T-helper 17 cell (primary cell): ENCODE results near the gene PPP1R14D. TPM values are rescaled to one million over a fixed set of nuclear protein-coding genes. Genes with fewer than 3 reads are reported as not detected.

Experiments used
- ATAC-seq: fragments of 150-1000 bp; cut with Tn5 transposase; 2 replicates; pipeline ENCODE4 v1.10.0; 2021; ENCODE audit warnings: mild to moderate bottlenecking, moderate library complexity
- DNase-seq, 3 donors: peaks; one replicate each; pipeline versions ENCODE4 v3.0.0 to v3.0.0-alpha.2; 2020 to 2021
- H3K9me3 ChIP-seq: one replicate; pipeline ENCODE4 v1.7.0; 2013; ENCODE audit warnings: low read length, mild to moderate bottlenecking; ENCODE audit not compliant: control insufficient read depth, poor library complexity, severe bottlenecking
- H3K27ac Mint-ChIP-seq: one replicate; pipeline ENCODE4 v1.8.0; 2022; ENCODE audit warnings: mild to moderate bottlenecking, moderate library complexity, mixed read lengths
- H3K27me3 Mint-ChIP-seq: one replicate; pipeline ENCODE4 v1.8.0; 2022; ENCODE audit warnings: mixed read lengths
- H3K36me3 Mint-ChIP-seq: one replicate; pipeline ENCODE4 v1.8.0; 2022; ENCODE audit warnings: low read depth, mixed read lengths
- H3K4me1 Mint-ChIP-seq: one replicate; pipeline ENCODE4 v1.8.0; 2022; ENCODE audit warnings: mild to moderate bottlenecking, mixed read lengths
- H3K4me3 Mint-ChIP-seq: one replicate; pipeline ENCODE4 v1.8.0; 2022; ENCODE audit warnings: mild to moderate bottlenecking, moderate library complexity, mixed read lengths
- total RNA-seq, 4 donors: library from RNA in 2 of 4; stranded (reverse) in 2 of 4; gene quantifications; one replicate each; pipeline ENCODE4 v1.2.3 and lab custom pipeline; 2022 to 2026

The PPP1R14D gene
- total RNA-seq, 2 donors from 2014 or later: not detected

DNA sequence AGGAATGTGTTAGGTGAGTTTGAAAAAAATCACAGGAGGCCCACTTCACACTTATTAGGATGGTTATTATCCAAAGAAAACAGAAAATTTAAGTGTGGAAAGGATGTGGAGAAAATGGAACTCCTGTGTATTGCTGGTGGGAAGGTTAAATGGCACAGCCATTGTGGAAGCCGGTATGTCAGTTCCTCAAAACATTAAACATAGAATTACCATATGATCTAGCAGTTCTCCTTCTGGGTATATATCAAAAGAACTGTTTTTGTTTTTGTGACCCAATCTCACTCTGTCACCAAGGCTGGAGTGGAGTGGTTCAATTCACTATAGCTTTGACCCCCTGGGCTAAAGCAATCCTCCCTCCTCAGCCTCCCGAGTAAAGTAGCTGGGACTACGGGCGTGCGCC lies 32.0 kb downstream of the PPP1R14D start:
- H3K27ac Mint-ChIP-seq: no peak overlapping the region
- H3K9me3 ChIP-seq: no peaks in the 10 kb centered on the region
- H3K4me1 Mint-ChIP-seq: peaks cover 30% of the 10 kb centered on the region
- DNase-seq (no peak), ATAC-seq (no peak)
- H3K36me3 Mint-ChIP-seq: peaks cover 3% of the 10 kb centered on the region
- no peak overlapping the region for H3K4me3 Mint-ChIP-seq
- H3K27me3 Mint-ChIP-seq: no peaks in the 10 kb centered on the region

DNA sequence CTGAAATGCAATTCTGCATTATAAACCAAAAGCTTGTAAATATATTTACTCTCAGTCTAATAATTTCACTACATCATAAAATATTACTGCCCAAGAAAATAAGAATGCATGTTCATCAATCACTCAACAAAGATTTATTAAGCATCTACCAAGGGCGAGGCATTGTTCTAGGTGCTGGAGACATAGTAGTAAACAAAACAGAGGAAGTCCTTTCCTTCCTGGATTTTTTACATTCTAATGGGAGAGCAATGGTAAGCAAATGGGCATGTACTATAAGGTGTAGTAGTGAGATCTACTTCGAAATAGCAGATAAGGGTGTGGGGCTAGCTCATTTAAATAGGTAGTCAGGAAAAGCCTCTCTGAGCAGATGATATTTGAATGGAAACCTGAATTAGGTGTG lies 32.5 kb downstream of the PPP1R14D start:
- no peaks in the 10 kb centered on the region for H3K27me3 Mint-ChIP-seq
- ATAC-seq: no peak
- peaks cover 3% of the 10 kb centered on the region for H3K36me3 Mint-ChIP-seq
- H3K4me3 Mint-ChIP-seq: no peak overlapping the region
- DNase-seq: no peak
- peaks cover 29% of the 10 kb centered on the region for H3K4me1 Mint-ChIP-seq
- H3K9me3 ChIP-seq: no peaks in the 10 kb centered on the region
- peak overlapping the region; percentile 67 for H3K27ac Mint-ChIP-seq

DNA sequence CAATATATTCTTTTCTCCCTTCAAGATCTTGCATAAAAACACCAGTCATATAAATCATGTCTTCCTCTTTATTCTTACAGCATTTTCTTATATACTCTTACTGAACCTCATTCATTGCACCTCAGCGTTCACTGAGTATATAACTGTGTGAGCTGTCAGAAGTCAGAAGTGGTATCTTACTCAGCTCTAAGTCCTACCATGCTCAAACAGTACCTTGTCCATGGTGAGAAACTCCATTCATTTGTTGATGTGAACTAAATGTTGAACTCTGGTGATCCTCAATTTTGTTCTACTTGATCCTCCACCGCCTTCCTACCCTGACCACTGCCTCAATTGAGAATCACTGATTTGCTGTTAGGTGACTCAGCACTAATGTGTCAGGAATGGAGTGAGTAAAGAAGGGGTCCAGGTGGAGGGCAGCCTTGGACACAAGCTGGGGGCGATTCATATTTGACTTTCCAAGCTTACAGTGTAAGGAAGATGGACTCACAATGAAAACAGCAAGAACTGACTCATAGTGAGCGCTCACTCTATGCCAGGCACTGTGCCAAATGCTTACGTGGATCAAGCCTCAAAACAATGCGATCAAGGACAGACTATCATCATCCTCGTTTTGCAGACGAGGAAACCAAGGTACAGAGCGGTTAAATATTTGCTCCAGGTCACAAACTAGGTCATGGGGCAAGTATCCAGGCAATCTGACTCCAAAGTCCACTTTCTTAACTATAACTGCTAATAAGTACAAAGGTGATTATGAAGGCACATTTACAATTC lies 35.1 kb downstream of the PPP1R14D start:
- Mint-ChIP-seq H3K4me3 (no peak overlapping the region), H3K4me1 (peaks cover 30% of the 10 kb centered on the region), H3K27me3 (no peaks in the 10 kb centered on the region), H3K27ac (no peak overlapping the region), H3K36me3 (peaks cover 2% of the 10 kb centered on the region)
- no peaks in the 10 kb centered on the region for H3K9me3 ChIP-seq
- DNase-seq (no peak), ATAC-seq (no peak)

DNA sequence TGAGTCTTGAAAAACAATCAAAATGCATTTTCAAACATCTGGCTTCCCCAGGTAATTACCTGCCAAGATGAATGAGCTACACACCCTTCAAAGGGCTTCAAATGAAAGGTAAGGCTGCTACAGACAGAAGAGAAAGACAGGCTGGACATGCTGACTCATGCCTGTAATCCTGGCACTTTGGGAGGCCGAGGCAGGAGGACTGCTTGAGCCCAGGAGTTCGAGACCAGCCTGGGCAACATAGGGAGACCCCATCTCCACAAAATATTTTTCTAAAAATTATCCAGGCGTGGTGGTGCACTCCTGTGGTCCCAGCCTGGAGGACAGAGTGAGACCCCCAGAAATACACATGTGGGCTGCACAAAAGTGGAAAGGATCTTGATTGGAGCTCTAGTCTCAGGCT lies 36.1 kb downstream of the PPP1R14D start:
- H3K27ac Mint-ChIP-seq: no peak overlapping the region
- ATAC-seq (no peak), DNase-seq (no peak)
- H3K27me3 Mint-ChIP-seq: no peaks in the 10 kb centered on the region
- no peaks in the 10 kb centered on the region for H3K36me3 Mint-ChIP-seq
- H3K9me3 ChIP-seq: no peaks in the 10 kb centered on the region
- peaks cover 31% of the 10 kb centered on the region for H3K4me1 Mint-ChIP-seq
- H3K4me3 Mint-ChIP-seq: no peak overlapping the region

DNA sequence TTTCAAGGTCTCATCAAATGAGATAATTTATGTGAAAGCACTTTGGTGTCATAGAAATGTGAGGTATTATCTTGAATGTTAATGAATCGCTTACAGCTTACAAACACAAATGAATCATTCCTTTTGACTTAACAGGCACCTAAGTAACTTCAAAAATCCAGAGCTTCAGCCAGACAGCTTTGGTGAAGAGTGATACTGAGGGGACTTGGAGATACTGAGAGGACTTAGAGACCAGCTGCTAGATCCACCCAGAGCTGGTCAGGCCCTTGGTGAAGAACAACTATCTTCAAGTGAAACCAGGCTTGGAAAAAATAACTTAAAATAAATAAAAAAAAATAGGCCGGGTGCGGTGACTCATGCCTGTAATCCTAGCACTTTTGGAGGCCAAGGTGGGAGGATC lies 37.8 kb downstream of the PPP1R14D start:
- DNase-seq (no peak), ATAC-seq (no peak)
- peaks cover 32% of the 10 kb centered on the region for H3K4me1 Mint-ChIP-seq
- H3K27me3 Mint-ChIP-seq: no peaks in the 10 kb centered on the region
- H3K36me3 Mint-ChIP-seq: no peaks in the 10 kb centered on the region
- no peak overlapping the region for H3K27ac Mint-ChIP-seq
- H3K4me3 Mint-ChIP-seq: no peak overlapping the region
- no peaks in the 10 kb centered on the region for H3K9me3 ChIP-seq

DNA sequence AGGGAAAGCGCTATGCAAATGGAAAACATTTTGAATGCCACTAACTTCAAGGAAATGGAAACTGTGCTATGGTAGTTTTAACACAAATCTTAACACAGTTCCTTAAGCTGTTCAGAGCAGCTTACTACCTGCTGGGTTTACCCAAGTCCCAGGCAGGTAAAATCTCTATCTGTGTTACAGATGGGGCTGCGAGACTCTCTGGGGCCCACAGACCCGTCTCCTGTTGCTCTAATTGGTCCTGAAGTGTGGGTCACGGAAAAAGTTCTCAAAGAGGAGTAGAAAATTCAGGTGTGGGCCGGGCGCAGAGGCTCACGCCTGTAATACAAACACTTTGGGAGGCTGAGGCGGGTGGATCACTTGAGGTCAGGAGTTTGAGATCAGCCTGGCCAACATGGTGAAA lies 38.5 kb downstream of the PPP1R14D start:
- DNase-seq: no peak
- H3K4me3 Mint-ChIP-seq: no peak overlapping the region

DNA sequence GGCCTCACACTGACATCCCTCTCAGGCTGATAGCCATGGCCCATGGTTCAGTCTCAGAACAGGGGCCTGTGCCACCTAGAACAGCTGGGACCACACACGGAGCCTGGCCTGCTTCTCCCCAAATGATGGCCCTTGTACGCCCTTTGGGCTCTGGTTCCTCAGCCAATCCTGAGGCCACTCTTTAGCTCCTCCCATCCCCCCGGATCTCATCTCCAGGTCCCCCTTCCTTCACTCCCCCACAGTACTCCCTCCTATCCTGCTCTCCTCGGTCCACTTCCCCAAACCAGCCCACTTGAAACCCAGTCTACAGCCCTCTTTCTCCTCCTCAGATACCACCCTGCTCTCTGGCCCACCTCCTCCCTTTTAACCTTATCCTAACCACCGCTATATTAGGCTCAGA lies 39.4 kb downstream of the PPP1R14D start:
- no peak overlapping the region for H3K4me3 Mint-ChIP-seq
- peak overlapping the region; percentile 79 for H3K27ac Mint-ChIP-seq

More for the DNA sequence above, 38.5 kb downstream of the PPP1R14D start:
- Mint-ChIP-seq H3K36me3 (no peaks in the 10 kb centered on the region), H3K27ac (peak overlapping the region; percentile 14), H3K27me3 (no peaks in the 10 kb centered on the region), H3K4me1 (peaks cover 29% of the 10 kb centered on the region)
- ATAC-seq: no peak
- no peaks in the 10 kb centered on the region for H3K9me3 ChIP-seq

DNA sequence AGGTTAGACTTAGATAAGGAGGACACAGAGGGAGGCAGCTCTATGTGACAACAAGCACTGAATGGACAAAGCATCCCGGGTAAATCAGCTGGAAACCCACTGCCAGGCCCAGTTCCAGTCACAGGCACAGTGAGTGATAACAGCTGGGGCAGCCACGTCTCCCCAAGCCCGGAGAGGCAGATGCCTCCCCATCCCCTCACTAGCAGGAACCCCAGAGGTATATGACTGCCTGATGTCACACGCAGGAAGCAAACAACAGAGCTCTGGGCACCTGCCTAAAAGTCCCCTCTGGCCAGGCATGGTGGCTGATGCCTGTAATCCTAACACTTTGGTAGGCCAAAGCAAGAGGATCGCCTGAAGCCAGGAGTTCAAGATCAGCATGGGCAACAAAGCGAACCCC lies 40.5 kb downstream of the PPP1R14D start:
- H3K36me3 Mint-ChIP-seq: no peaks in the 10 kb centered on the region
- H3K4me1 Mint-ChIP-seq: peaks cover 24% of the 10 kb centered on the region
- peak overlapping the region; percentile 56 for H3K27ac Mint-ChIP-seq
- H3K27me3 Mint-ChIP-seq: no peaks in the 10 kb centered on the region
- no peaks in the 10 kb centered on the region for H3K9me3 ChIP-seq
- no peak overlapping the region for H3K4me3 Mint-ChIP-seq
- DNase-seq (no peak), ATAC-seq (no peak)

More for the DNA sequence above, 39.4 kb downstream of the PPP1R14D start:
- H3K4me1 Mint-ChIP-seq: peaks cover 29% of the 10 kb centered on the region
- no peaks in the 10 kb centered on the region for H3K36me3 Mint-ChIP-seq
- H3K9me3 ChIP-seq: no peaks in the 10 kb centered on the region
- DNase-seq: no peak
- no peak for ATAC-seq
- no peaks in the 10 kb centered on the region for H3K27me3 Mint-ChIP-seq

DNA sequence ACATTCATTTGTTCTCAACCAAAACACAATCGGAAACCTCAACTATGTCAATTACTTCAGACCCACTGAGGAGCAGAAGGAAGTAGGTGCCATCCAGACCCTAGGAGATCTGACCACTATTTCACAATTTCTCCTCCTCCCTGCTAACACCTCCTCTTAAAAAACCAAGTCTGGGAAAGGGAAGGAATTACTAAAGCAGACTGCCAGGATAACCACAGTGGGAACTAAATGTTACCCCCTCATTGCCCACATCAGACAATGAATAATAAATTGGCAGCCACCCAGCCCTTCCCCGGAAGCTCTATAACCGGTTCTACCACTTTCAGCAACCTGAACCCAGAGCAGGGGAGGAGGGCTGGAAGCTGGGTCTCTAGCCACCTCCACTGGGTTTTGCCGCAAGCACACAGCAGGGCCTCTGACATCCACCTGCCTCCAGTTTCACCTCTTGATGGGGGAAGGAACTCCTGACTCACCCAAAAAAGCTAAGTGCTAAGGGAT lies 41.1 kb downstream of the PPP1R14D start:
- no peaks in the 10 kb centered on the region for H3K36me3 Mint-ChIP-seq
- H3K27me3 Mint-ChIP-seq: no peaks in the 10 kb centered on the region
- DNase-seq (no peak), ATAC-seq (peak; percentile 72)
- peaks cover 29% of the 10 kb centered on the region for H3K4me1 Mint-ChIP-seq
- H3K4me3 Mint-ChIP-seq: peak overlapping the region; percentile 19
- peak overlapping the region; percentile 56 for H3K27ac Mint-ChIP-seq
- no peaks in the 10 kb centered on the region for H3K9me3 ChIP-seq

DNA sequence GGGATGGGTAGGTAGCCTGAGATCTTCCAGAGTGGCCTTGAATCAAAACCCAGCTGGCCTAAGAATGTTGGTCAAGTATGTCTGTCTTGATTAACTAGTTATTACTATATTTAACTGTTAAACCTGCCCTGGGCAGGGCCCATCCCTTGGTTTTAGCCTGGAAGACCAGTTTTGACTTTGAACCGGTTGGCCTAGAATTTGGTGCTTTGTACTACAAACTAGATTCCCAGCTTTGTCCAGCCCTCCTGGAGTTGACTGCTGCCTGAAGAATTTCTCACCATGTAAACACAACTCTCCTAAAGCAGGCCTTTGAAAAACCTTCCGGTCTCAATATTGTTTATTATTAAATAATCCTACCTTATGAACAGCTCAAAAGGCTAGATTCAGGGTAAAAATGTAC lies 42.7 kb downstream of the PPP1R14D start:
- Mint-ChIP-seq H3K36me3 (no peaks in the 10 kb centered on the region), H3K27ac (no peak overlapping the region), H3K27me3 (no peaks in the 10 kb centered on the region), H3K4me3 (no peak overlapping the region), H3K4me1 (peaks cover 29% of the 10 kb centered on the region)
- ATAC-seq (no peak), DNase-seq (no peak)
- H3K9me3 ChIP-seq: no peaks in the 10 kb centered on the region

DNA sequence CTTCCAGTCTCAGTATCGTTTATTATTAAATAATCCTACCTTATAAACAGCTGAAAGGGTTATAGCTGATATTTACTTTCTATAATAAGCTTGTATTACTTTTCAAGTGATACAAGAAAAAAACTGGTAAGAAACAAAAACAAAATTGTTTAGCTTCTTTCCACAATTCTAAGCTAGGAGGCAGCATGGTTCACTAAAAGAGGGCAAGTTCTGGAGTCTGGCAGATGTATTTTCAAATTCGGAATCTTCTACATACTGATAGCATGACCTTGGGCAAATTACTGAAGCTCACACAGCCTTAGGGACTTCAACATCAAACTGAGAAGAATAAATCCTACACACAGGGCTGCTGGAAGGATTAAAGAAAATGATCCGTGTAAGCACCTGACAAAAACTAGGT lies 43.3 kb downstream of the PPP1R14D start:
- H3K9me3 ChIP-seq: no peaks in the 10 kb centered on the region
- no peak overlapping the region for H3K27ac Mint-ChIP-seq
- no peak overlapping the region for H3K4me3 Mint-ChIP-seq
- H3K4me1 Mint-ChIP-seq: peaks cover 29% of the 10 kb centered on the region
- no peaks in the 10 kb centered on the region for H3K27me3 Mint-ChIP-seq
- no peak for ATAC-seq
- no peak for DNase-seq
- H3K36me3 Mint-ChIP-seq: no peaks in the 10 kb centered on the region

DNA sequence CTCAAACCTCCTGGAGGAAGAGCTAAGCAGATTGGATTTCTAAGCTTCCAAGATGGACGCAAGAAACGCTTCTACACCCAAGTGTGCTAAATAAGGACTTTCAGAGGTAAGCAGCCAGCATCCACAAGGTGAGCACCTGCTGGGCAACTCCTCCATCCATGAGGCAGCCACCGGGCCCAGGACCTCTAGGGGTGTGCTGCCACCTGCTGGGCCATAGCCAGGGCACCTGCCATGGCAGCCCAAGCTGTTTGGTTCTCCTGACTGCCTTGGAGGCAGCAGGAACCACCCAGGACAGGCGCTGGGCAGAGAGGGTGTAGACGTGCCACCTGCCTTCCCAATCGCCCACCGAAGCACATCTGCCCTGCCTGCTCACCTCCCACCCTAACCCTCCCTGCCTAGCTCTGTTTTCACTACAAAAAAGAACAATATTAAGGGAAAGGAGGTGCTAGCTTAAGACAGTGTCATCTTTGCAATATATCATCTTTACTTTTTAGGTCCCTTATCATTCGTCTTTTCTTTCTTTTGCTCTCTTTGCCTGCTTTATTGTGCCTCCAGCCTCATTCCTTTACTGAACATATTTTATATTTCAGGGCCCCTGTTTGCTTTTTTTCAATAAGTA lies 45.8 kb downstream of the PPP1R14D start:
- ATAC-seq (peak; percentile 92), DNase-seq (peak; percentile 64 to 80 (median 68))
- H3K36me3 Mint-ChIP-seq: peaks cover 5% of the 10 kb centered on the region
- no peak overlapping the region for H3K4me3 Mint-ChIP-seq
- no peak overlapping the region for H3K27ac Mint-ChIP-seq
- peaks cover 19% of the 10 kb centered on the region for H3K4me1 Mint-ChIP-seq
- H3K27me3 Mint-ChIP-seq: no peaks in the 10 kb centered on the region
- H3K9me3 ChIP-seq: no peaks in the 10 kb centered on the region

DNA sequence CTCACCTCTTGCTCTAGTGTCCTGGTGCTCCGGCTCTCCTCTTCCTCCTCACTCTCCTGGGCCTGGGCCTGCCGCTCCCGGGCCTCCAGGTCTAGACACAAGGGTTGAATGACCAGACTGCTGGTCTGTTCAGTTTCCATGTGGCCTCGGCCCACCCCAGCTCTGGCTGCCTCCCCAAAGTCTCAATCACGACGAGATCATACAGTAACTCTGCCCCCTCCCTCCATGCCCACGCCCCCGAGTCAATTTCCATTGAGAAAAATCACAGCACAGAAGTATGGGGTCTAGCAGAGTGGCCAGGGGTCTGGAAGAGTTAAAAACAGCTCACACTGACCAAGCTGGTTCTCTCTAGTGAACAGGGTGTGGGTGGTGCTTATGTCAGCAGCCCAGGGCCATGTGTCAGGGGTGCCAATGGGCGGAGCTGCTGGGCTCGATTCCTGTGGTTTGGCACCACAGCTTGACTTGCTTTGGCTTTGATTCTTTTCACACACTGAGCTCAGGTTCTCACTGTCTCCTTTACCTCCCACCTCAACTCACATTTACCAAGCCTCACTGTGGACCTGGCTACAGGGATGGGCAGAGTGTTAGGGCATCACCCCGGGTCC lies 51.9 kb downstream of the PPP1R14D start:
- Mint-ChIP-seq H3K4me1 (peaks cover 6% of the 10 kb centered on the region), H3K36me3 (peaks cover 9% of the 10 kb centered on the region), H3K27me3 (no peaks in the 10 kb centered on the region), H3K27ac (no peak overlapping the region), H3K4me3 (no peak overlapping the region)
- no peaks in the 10 kb centered on the region for H3K9me3 ChIP-seq
- DNase-seq: no peak
- ATAC-seq: peak; percentile 59
